OCI-LY1 (cell line): ENCODE results near the gene MAFB.

Experiments used
- H2AFZ ChIP-seq: fragments of 200-600 bp; sonication (generic), shearing (Covaris generic); 2 replicates; pipeline ENCODE4 v1.6.0; 2014; ENCODE audit warnings: antibody characterized with exemption, mild to moderate bottlenecking, low read length
- H3F3A ChIP-seq: fragments of 200-600 bp; sonication (generic), shearing (Covaris generic); 2 replicates; pipeline ENCODE4 v1.6.0; 2014; ENCODE audit warnings: mild to moderate bottlenecking, antibody characterized with exemption, low read length, moderate library complexity; ENCODE audit not compliant: insufficient read depth
- H3K27ac ChIP-seq: fragments of 200-600 bp; sonication (generic); 2 replicates; pipeline ENCODE4 v1.5.1; 2014; ENCODE audit warnings: low read length, mixed run types, mild to moderate bottlenecking, low read depth; ENCODE audit not compliant: poor library complexity, severe bottlenecking
- H3K27me3 ChIP-seq: fragments of 200-600 bp; sonication (generic); 2 replicates; pipeline ENCODE4 v1.6.0; 2014; ENCODE audit warnings: antibody characterized with exemption, mild to moderate bottlenecking, low read length, moderate library complexity; ENCODE audit not compliant: insufficient read depth
- H3K36me3 ChIP-seq: fragments of 200-600 bp; sonication (generic); 2 replicates; pipeline ENCODE4 v1.6.1; 2014; ENCODE audit warnings: mild to moderate bottlenecking, antibody characterized with exemption, low read length, moderate library complexity, mixed read lengths; ENCODE audit not compliant: insufficient read depth
- H3K4me1 ChIP-seq: fragments of 200-600 bp; sonication (generic); 2 replicates; pipeline ENCODE4 v1.5.1; 2014; ENCODE audit warnings: mild to moderate bottlenecking, low read length, moderate library complexity; ENCODE audit not compliant: insufficient read depth, severe bottlenecking
- H3K4me2 ChIP-seq: fragments of 200-600 bp; sonication (generic), shearing (Covaris generic); 2 replicates; pipeline ENCODE4 v1.6.1; 2014; ENCODE audit warnings: low read length
- H3K4me3 ChIP-seq: fragments of 200-600 bp; sonication (generic); 2 replicates; pipeline ENCODE4 v1.5.1; 2014; ENCODE audit warnings: low read length, low read depth, mild to moderate bottlenecking, mixed read lengths; ENCODE audit not compliant: poor library complexity, severe bottlenecking
- H3K79me2 ChIP-seq: fragments of 200-600 bp; shearing (Covaris generic); 2 replicates; pipeline ENCODE4 v1.6.1; 2016; ENCODE audit warnings: mixed run types, low read length, mixed read lengths; ENCODE audit not compliant: insufficient read depth
- H3K9ac ChIP-seq: fragments of 200-600 bp; sonication (generic), shearing (Covaris generic); 2 replicates; pipeline ENCODE4 v1.6.1; 2014; ENCODE audit warnings: mild to moderate bottlenecking, low read length, mixed read lengths
- H3K9me2 ChIP-seq: fragments of 200-600 bp; sonication (generic), shearing (Covaris generic); 2 replicates; pipeline ENCODE4 v1.6.1; 2014; ENCODE audit warnings: low read depth, mild to moderate bottlenecking, low read length, mixed read lengths
- H3K9me3 ChIP-seq: fragments of 200-600 bp; shearing (Covaris generic); 2 replicates; pipeline ENCODE4 v1.6.1; 2014; ENCODE audit warnings: low read length, mixed read lengths
- H4K20me1 ChIP-seq: fragments of 200-600 bp; sonication (generic), shearing (Covaris generic); 2 replicates; pipeline ENCODE4 v1.6.0; 2016; ENCODE audit warnings: mild to moderate bottlenecking, low read length; ENCODE audit not compliant: insufficient read depth
- CTCF ChIP-seq: fragments of 200-600 bp; sonication (generic), shearing (Covaris generic); IDR thresholded peaks from 2 replicates; pipeline ENCODE4 v1.5.1; 2017; ENCODE audit warnings: mild to moderate bottlenecking, antibody characterized with exemption, low read length, moderate library complexity, mixed read lengths
- EZH2 ChIP-seq: fragments of 200-600 bp; sonication (generic), shearing (Covaris generic); IDR thresholded peaks from 2 replicates; pipeline ENCODE4 v1.8.0; 2017; ENCODE audit warnings: borderline replicate concordance, mixed run types, mild to moderate bottlenecking, antibody characterized with exemption, low read length, moderate library complexity, mixed read lengths

Gene MAFB

GRCh38 chr20:40706977-40707582 lies 18.0 kb upstream of the MAFB start:
- H3K36me3 ChIP-seq = no peaks in the 10 kb centered on the region
- H3F3A ChIP-seq = no peaks in the 10 kb centered on the region
- H3K4me2 ChIP-seq = no peak overlapping the region
- H3K27ac ChIP-seq = no peak overlapping the region
- H3K27me3 ChIP-seq = no peaks in the 10 kb centered on the region
- H3K79me2 ChIP-seq = no peaks in the 10 kb centered on the region
- H3K4me1 ChIP-seq = no peaks in the 10 kb centered on the region
- H3K9me3 ChIP-seq = no peaks in the 10 kb centered on the region
- no peak overlapping the region for H2AFZ ChIP-seq
- no peaks in the 10 kb centered on the region for H4K20me1 ChIP-seq
- H3K4me3 ChIP-seq = no peak overlapping the region
- TF ChIP-seq EZH2 (no peak), CTCF (peak; percentile 50)
- no peaks in the 10 kb centered on the region for H3K9me2 ChIP-seq
- no peak overlapping the region for H3K9ac ChIP-seq

GRCh38 chr20:40705413-40705812 lies 16.4 kb upstream of the MAFB start:
- no peak overlapping the region for H3K27ac ChIP-seq
- H3K4me3 ChIP-seq = no peak overlapping the region
- no peaks in the 10 kb centered on the region for H3F3A ChIP-seq
- H2AFZ ChIP-seq = no peak overlapping the region
- no peaks in the 10 kb centered on the region for H3K36me3 ChIP-seq
- no peak overlapping the region for H3K4me2 ChIP-seq
- no peak for TF ChIP-seq CTCF
- no peak for TF ChIP-seq EZH2
- H4K20me1 ChIP-seq = no peaks in the 10 kb centered on the region
- no peak overlapping the region for H3K9ac ChIP-seq
- H3K79me2 ChIP-seq = no peaks in the 10 kb centered on the region
- H3K27me3 ChIP-seq = no peaks in the 10 kb centered on the region
- no peaks in the 10 kb centered on the region for H3K4me1 ChIP-seq
- no peaks in the 10 kb centered on the region for H3K9me3 ChIP-seq
- H3K9me2 ChIP-seq = no peaks in the 10 kb centered on the region

- Histone ChIP-seq H4K20me1 (no peaks in the 10 kb centered on the region), H3K9me2 (no peaks in the 10 kb centered on the region), H3K36me3 (no peaks in the 10 kb centered on the region), H3K9me3 (no peaks in the 10 kb centered on the region), H3K9ac (no peak overlapping the region), H3K4me3 (no peak overlapping the region), H3K79me2 (no peaks in the 10 kb centered on the region), H3K4me1 (no peaks in the 10 kb centered on the region), H3F3A (no peaks in the 10 kb centered on the region), H3K4me2 (no peak overlapping the region), H3K27me3 (no peaks in the 10 kb centered on the region), H2AFZ (no peak overlapping the region), H3K27ac (no peak overlapping the region)
- TF ChIP-seq EZH2 (no peak), CTCF (no peak)
Observed at GRCh38 chr20:40704828-40705227, 15.8 kb upstream of the MAFB start.
